GM19023 (cell line): Measurements from ENCODE around the gene CLRN2.

Experiments
- ATAC-seq: cut with Tn5 transposase; IDR thresholded peaks from one replicate; pipeline ENCODE4 v1.9.1; 2021; ENCODE audit warnings: mild to moderate bottlenecking, moderate library complexity; ENCODE audit not compliant: unreplicated experiment

The CLRN2 gene, protein sequence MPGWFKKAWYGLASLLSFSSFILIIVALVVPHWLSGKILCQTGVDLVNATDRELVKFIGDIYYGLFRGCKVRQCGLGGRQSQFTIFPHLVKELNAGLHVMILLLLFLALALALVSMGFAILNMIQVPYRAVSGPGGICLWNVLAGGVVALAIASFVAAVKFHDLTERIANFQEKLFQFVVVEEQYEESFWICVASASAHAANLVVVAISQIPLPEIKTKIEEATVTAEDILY

GRCh38 chr4:17514865-17515264, at the start of gene CLRN2:
Gene CLRN2 (plus strand): TSS chr4:17515165. CDS start chr4:17515267, 102 bp downstream.
- no peak for ATAC-seq

DNA sequence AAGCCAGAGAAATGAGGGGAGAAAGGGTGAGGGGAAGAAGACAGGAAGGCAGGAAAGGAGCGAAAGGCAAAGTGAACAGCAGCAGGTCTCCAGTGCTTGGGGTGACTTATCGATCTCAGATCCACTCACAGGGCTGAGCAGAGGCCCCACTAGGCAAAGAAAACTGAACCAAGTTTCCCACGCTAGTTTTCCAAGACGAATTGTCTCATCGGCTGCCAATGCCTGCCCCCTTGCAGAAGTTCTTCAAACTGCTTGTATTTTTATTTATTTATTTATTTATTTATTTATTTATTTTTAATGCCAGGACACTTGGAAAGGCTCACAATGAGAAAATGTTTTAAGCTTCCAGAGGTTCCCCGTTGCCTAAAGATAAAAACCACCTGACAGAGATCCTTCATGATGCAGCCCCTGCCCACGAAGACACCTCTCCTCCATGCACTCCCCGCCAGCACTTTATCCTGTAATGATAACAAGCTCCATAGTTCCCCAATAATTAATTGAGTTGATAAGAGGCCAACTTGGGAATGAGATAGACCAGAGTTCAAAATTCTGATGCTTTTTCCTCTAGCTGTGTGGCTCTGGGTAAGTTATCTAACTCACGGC, 46.2 kb upstream of the CLRN2 start:
- ATAC-seq: no peak

DNA sequence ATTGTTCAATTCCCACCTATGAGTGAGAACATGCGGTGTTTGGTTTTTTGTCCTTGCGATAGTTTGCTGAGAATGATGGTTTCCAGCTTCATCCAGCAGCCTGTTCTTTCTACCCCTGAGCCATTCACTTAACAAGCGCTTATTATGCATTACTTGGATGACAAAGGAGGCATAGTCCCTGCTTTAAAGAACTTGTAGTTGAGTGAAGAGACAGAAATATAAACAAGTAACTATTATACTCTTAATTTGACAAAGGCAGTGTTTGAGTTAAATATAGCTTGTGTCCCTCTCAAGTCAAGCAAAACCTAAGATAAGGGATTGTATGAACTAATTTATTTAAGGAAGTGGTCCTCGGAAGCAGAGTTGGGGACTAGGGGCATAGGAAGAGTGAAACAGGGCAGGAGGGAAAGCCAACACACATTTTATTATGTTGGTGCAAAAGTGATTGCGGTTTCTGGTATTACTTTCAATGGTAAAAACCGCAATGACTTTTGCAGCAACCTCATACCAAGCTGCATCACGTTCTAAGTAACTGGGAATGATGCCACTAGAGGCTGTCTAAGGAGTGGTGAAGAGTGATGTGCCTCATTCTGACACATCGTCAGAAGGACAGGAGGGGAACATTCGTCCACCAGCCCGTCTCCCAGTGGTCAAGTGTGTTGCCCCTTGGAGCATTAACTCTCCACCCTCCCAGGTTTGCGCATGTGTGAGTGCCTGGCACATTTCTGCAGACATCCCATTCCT, 44.9 kb upstream of the CLRN2 start:
- ATAC-seq: no peak

- ATAC-seq: no peak
Observed at GRCh38 chr4:17475481-17475880, 39.5 kb upstream of the CLRN2 start.

GRCh38 chr4:17476853-17477252, 38.1 kb upstream of the CLRN2 start:
- no peak for ATAC-seq

- ATAC-seq: no peak
Observed at GRCh38 chr4:17477774-17478472, 37.0 kb upstream of the CLRN2 start.

DNA sequence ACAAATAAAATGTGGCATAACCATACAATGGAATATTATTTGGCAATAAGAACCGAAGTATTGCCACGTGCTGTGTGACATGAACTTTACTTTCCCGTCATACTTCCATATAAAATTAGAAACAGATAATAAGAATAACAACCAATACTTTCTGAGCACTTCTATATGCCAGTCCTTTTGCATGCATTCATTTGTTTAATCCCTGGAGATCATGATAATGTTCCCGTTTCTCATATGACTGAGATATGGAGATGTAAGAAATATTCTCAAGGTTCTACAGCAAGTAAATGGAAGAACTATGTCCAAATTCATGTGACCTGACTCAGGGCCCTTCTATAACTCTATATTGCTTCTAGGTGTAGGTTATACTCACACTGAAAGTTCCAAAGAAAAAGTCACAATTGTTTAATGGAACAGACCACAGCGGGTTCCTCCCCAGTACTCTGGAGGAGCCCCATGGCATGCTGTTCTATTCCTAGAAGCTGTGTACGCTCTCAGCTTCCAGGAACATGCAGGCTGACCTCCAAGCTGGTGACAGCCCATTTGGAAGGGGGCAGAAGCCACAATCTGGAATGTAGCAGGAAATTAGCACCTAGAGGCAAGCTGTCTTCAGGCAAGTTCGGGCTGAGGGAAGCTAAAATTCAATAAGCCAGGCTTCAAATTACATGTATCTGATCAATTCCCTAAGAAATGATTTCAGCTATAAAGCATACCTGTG, 34.6 kb upstream of the CLRN2 start:
- no peak for ATAC-seq

DNA sequence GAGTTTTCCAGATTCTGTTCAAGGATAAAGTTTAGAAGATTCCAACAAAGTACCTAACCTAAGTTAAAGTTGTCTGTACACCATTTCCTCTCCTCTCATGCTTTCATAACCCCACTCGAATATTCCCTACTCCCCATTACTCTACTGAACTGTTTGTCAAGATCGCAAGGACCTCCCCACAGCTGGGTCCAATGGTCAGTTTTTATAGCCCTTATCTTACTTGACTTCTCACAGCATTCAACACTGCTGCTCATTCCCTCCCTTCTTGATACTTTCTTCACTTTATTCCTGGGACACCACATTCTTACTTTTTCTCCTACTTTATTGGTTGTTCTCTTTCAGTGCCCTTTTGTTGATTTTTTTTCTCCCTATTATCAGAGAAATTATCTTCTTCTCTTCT, 34.0 kb upstream of the CLRN2 start:
- ATAC-seq: no peak

DNA sequence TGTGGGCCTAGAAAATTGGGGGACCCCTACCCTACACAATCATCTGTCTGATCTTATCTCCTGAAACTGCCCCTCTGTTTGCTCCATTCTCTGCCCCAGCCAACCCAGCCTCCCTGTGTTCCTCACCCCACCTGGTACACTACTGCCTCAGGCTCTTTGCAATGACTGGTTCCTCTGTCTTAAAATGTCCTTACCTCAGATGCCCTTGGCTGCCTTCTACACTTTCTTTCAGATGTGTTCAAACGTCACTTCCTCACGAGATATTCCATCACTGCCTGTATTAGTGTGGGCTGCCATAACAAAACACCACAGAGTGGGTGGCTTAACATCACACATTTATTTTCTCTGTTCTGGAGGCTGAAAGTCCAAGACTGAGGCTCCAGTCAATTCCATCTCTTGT, 32.2 kb upstream of the CLRN2 start:
- no peak for ATAC-seq

- no peak for ATAC-seq
Observed at GRCh38 chr4:17489123-17489522, 25.8 kb upstream of the CLRN2 start.

DNA sequence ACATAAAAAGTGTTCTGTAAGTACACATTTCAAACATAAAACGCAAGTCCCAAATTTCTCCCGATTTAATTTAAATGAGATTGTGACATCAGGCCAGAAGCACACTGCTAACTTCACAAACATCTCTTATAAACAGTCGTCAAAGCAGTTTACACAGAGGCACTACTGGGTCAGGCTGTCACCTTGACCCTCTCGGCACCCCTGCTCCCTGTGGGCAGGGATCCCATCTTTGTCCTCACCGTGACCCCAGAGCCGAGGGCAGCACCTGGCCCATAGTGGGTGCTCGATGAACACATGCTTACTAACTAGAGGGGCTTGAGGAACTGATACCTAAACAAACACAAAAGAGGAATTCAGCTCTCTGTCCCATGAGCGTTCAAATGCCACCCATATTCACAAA, 25.2 kb upstream of the CLRN2 start:
- no peak for ATAC-seq

DNA sequence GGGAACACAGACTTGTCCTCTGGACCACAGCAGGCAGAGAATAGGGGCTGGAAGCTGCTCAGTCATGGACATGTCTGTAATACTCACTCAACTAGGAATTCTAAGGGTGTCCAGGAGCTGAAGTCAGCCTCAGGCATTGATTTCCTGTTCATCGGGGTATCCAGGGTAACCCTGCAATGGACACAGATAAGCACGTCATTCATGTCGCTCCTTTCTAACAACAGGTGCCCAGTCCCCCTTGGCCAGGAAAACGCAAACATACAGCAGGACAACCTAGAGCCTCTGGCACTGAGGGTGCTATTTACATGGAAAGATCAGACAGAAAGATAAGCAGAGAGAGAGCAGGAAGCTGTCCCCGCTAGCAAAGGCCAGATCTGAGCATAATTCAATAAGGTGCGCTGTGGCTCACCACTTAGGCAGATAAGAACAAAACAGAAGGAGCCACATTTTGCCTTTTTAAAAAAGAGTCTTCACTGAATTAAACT, 24.3 kb upstream of the CLRN2 start:
- ATAC-seq: no peak

DNA sequence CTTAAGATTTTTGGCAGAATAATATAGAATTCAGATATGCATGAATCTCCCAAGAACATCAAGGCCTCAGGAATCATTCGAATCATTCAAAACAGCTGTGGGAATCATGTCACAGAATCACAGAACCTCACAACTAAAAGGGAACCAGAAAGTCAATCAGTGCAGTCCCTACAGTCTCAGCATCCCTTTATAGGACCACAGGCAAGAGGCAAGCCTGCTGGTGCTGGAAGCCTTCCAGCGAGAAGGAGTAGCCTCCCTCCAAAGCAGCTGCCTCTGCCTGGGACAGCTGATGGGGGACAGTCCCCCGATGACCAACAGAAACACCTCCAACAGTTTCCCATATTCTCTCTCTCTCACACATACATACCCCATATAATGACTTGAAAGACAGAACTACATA, 23.8 kb upstream of the CLRN2 start:
- ATAC-seq: no peak

GRCh38 chr4:17492058-17492741, 22.8 kb upstream of the CLRN2 start:
- ATAC-seq: no peak

GRCh38 chr4:17492876-17493275, 22.1 kb upstream of the CLRN2 start:
- ATAC-seq: no peak

GRCh38 chr4:17493619-17494018, 21.3 kb upstream of the CLRN2 start:
- ATAC-seq: no peak

DNA sequence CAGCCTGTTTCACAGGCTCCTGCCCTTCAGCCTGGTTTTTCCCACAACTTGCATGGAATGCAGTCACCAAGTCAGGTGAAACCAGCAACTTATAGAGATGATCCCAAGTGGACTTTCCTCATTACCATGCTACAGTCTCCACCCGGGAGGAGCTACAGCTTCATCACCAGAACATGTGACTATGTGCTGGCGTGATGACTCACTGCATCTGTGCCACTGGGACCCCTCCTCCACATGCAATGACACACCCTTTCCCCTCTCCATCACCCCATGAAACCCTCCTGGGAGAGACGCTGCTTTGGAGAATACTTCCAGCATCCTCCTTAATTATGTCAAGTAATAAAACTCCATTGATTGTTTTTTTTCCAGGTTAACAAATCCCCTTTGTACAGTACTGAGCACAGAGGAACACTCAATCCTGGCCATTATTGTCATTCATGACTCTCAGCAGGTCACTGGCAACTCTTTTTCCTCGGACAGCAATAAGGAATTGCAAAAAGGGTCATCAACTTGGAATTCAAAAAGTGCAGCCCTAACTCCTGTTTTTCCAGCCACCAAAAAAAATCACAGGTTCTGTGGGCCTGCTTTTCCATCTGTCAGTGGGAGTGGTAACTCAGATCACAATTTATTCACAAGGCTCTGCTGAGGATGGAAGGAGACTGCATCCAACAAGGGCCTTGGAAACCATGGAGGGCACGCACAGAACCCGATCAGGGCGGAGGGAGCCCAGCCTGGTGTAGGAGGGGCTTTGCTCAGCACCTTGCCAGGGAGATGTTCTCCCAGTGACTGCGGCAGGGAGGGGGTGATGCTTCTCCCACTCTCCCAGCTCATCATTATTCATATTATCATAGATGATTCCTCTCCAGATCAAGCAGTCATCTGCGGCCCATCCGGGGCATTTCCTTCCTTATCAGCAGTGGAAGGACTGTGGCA, 20.4 kb upstream of the CLRN2 start:
- no peak for ATAC-seq

- ATAC-seq: no peak
Observed at GRCh38 chr4:17497890-17498523, 17.0 kb upstream of the CLRN2 start.

GRCh38 chr4:17500574-17500973, 14.4 kb upstream of the CLRN2 start:
- ATAC-seq: no peak
